SK-N-SH (cell line): ENCODE data around the gene URM1. TPM values are rescaled to one million over a fixed set of nuclear protein-coding genes. Genes with fewer than 3 reads are reported as not detected.

ENCODE experiments used
- CTCF ChIA-PET: fragments of 300-600, 350-600 bp; formaldehyde crosslinking; extraction: SDS; loops from one replicate; lab custom pipeline; 2021; lab: Yijun Ruan, JAX
- POLR2A ChIA-PET: fragments of 350-600 bp; sonication (Branson Sonifier 250); formaldehyde crosslinking; extraction: SDS; loops from one replicate; lab custom pipeline; 2020; ENCODE audit warnings: antibody characterized with exemption, inconsistent platforms; lab: Yijun Ruan, JAX
- DNase-seq: peaks from one replicate; pipeline ENCODE4 v3.0.0; 2012
- H2AFZ ChIP-seq: fragments of 200-600 bp; sonication (generic); 2 replicates; pipeline ENCODE4 v1.8.1; 2016; ENCODE audit warnings: antibody characterized with exemption, mild to moderate bottlenecking, low read depth
- H3F3A ChIP-seq: fragments of 200-600 bp; sonication (generic); replicated peaks from 2 replicates; pipeline ENCODE3; 2016; ENCODE audit warnings: antibody characterized with exemption, mild to moderate bottlenecking; ENCODE audit not compliant: insufficient read depth
- H3K27ac ChIP-seq, 2 experiments: fragments of 200-500 bp in 1 of 2; fragments of 200-600 bp in 1 of 2; sonication (Bioruptor generic) in 1 of 2; sonication (generic), shearing (Covaris generic) in 1 of 2; 2 replicates each; pipeline versions ENCODE4 v1.5.1 to v1.6.1; 2014 to 2016; ENCODE audit warnings: low read depth in 2 of 2, inconsistent platforms in 1 of 2, low read length in 1 of 2, mild to moderate bottlenecking in 1 of 2, mixed read lengths in 1 of 2
- H3K27me3 ChIP-seq: fragments of 200-600 bp; sonication (generic), shearing (Covaris generic); 2 replicates; pipeline ENCODE4 v1.6.1; 2016; ENCODE audit warnings: mixed run types; ENCODE audit not compliant: insufficient read depth
- H3K36me3 ChIP-seq, 2 experiments: fragments of 200-500 bp in 1 of 2; fragments of 200-600 bp in 1 of 2; sonication (Bioruptor generic) in 1 of 2; sonication (generic) in 1 of 2; replicated peaks in 1 of 2; 2 replicates each; pipeline versions ENCODE3 to v1.5.1; 2014 to 2016; ENCODE audit warnings: low read length in 1 of 2, mild to moderate bottlenecking in 1 of 2; ENCODE audit not compliant: insufficient read depth in 2 of 2, control insufficient read depth in 1 of 2
- H3K4me1 ChIP-seq, 2 experiments: fragments of 200-500 bp in 1 of 2; fragments of 200-600 bp in 1 of 2; sonication (Bioruptor generic) in 1 of 2; sonication (generic), shearing (Covaris generic) in 1 of 2; 2 replicates each; pipeline versions ENCODE4 v1.5.1 to v1.6.1; 2014 to 2016; ENCODE audit warnings: low read depth in 1 of 2, low read length in 1 of 2, mixed run types in 1 of 2; ENCODE audit not compliant: insufficient read depth in 2 of 2, control insufficient read depth in 1 of 2
- H3K4me2 ChIP-seq: fragments of 200-600 bp; sonication (generic), shearing (Covaris generic); 2 replicates; pipeline ENCODE4 v1.6.1; 2017; ENCODE audit warnings: mixed run types
- H3K4me3 ChIP-seq, 2 experiments: fragments of 200-500 bp in 1 of 2; fragments of 200-600 bp in 1 of 2; sonication (Bioruptor generic) in 1 of 2; sonication (generic), shearing (Covaris generic) in 1 of 2; 2 replicates each; pipeline versions ENCODE4 v1.5.1 to v1.8.1; 2014 to 2016; ENCODE audit warnings: low read depth in 2 of 2, inconsistent platforms in 1 of 2, low read length in 1 of 2, mild to moderate bottlenecking in 1 of 2, mixed read lengths in 1 of 2, moderate library complexity in 1 of 2
- H3K79me2 ChIP-seq: fragments of 200-600 bp; sonication (generic); 2 replicates; pipeline ENCODE4 v1.8.1; 2017; ENCODE audit warnings: mild to moderate bottlenecking; ENCODE audit not compliant: insufficient read depth
- H3K9ac ChIP-seq: fragments of 200-600 bp; sonication (generic); 2 replicates; pipeline ENCODE4 v1.6.1; 2017; ENCODE audit warnings: mixed run types
- H3K9me2 ChIP-seq: fragments of 200-600 bp; sonication (generic); 2 replicates; pipeline ENCODE4 v1.6.1; 2017; ENCODE audit warnings: mixed run types
- H3K9me3 ChIP-seq: fragments of 200-600 bp; sonication (generic); 2 replicates; pipeline ENCODE4 v1.6.1; 2017; ENCODE audit warnings: mixed run types, mild to moderate bottlenecking, moderate library complexity
- H4K20me1 ChIP-seq: fragments of 200-600 bp; sonication (generic); 2 replicates; pipeline ENCODE4 v1.6.1; 2017; ENCODE audit warnings: mild to moderate bottlenecking, mixed run types; ENCODE audit not compliant: insufficient read depth
- CHD2 ChIP-seq: fragments of 150-350 bp; IDR thresholded peaks from 2 replicates; pipeline ENCODE4 v1.6.1; 2018; ENCODE audit warnings: low read length; ENCODE audit not compliant: partially characterized antibody
- EZH2phosphoT487 ChIP-seq: fragments of 200-600 bp; sonication (generic); IDR thresholded peaks from 2 replicates; pipeline ENCODE4 v1.6.1; 2017; ENCODE audit warnings: low read depth, mixed run types, mild to moderate bottlenecking, antibody characterized with exemption, moderate library complexity, borderline replicate concordance
- FOXJ3 ChIP-seq: sonication (generic); formaldehyde crosslinking; IDR thresholded peaks from 2 replicates; pipeline ENCODE4 v1.5.1; 2020; ENCODE audit warnings: mild to moderate bottlenecking, missing genetic modification reagents
- FOXM1 ChIP-seq: IDR thresholded peaks from 2 replicates; pipeline ENCODE4 v1.4.0; 2012; ENCODE audit warnings: low read depth, mild to moderate bottlenecking
- GATA2 ChIP-seq: sonication (generic); formaldehyde crosslinking; IDR thresholded peaks from 2 replicates; pipeline ENCODE4 v1.5.0; 2020; ENCODE audit warnings: mild to moderate bottlenecking, missing genetic modification reagents
- MEF2A ChIP-seq: IDR thresholded peaks from 2 replicates; pipeline ENCODE4 v1.4.0; 2012; ENCODE audit warnings: low read depth, borderline replicate concordance
- MXI1 ChIP-seq: IDR thresholded peaks from 2 replicates; pipeline ENCODE4 v1.6.1; 2012; ENCODE audit warnings: mild to moderate bottlenecking, low read depth, low read length, improper control_type of control experiment
- RCOR1 ChIP-seq: fragments of 150-350 bp; IDR thresholded peaks from 2 replicates; pipeline ENCODE4 v1.6.1; 2017; ENCODE audit warnings: antibody characterized with exemption, low read length
- RXRA ChIP-seq: IDR thresholded peaks from 2 replicates; pipeline ENCODE4 v1.4.0; 2012; ENCODE audit warnings: low read depth, mild to moderate bottlenecking, borderline replicate concordance
- SIN3A ChIP-seq: IDR thresholded peaks from 2 replicates; pipeline ENCODE4 v1.6.1; 2012; ENCODE audit warnings: low read depth, mild to moderate bottlenecking, low read length, moderate library complexity, borderline replicate concordance
- TAF1 ChIP-seq: IDR thresholded peaks from 2 replicates; pipeline ENCODE4 v1.6.1; 2012; ENCODE audit warnings: low read depth, mild to moderate bottlenecking, low read length, moderate library complexity, borderline replicate concordance
- TCF12 ChIP-seq: IDR thresholded peaks from 2 replicates; pipeline ENCODE4 v1.4.0; 2012
- TEAD4 ChIP-seq: IDR thresholded peaks from 2 replicates; pipeline ENCODE4 v1.4.0; 2012; ENCODE audit warnings: mild to moderate bottlenecking, borderline replicate concordance; ENCODE audit not compliant: insufficient read depth
- YY1 ChIP-seq: IDR thresholded peaks from 2 replicates; pipeline ENCODE4 v1.4.0; 2012; ENCODE audit warnings: low read depth, mild to moderate bottlenecking
- WGBS: methylation state at CpG from one replicate; pipeline ENCODE4 v1.1.6; 2017; ENCODE audit warnings: low lambda C conversion rate; 5-methylcytosine and 5-hydroxymethylcytosine counted together
- polyA plus RNA-seq, 3 experiments: library from polyadenylated mRNA; depleted of rRNA; stranded (reverse); fragments of >200 nt; gene quantifications; 2 replicates each; pipeline ENCODE4 v1.2.3, GENCODE V29; 2012
- TF ChIP-seq, protein P1 (sequence below): IDR thresholded peaks from 2 replicates; pipeline ENCODE4 v1.4.0; 2012; ENCODE audit warnings: low read depth, borderline replicate concordance
- TF ChIP-seq, protein P2 (sequence below): IDR thresholded peaks from 2 replicates; pipeline ENCODE4 v1.6.1; 2012; ENCODE audit warnings: mild to moderate bottlenecking, low read depth, low read length, moderate library complexity
- TF ChIP-seq, protein P3 (sequence below): fragments of 150-350 bp; IDR thresholded peaks from 2 replicates; pipeline ENCODE4 v1.6.1; 2017; ENCODE audit warnings: antibody characterized with exemption, low read length, low read depth, borderline replicate concordance

URM1 gene
- polyA plus RNA-seq, 1 of the 3 experiments (the other 2 are of a cell fraction): 58.9 TPM

DNA sequence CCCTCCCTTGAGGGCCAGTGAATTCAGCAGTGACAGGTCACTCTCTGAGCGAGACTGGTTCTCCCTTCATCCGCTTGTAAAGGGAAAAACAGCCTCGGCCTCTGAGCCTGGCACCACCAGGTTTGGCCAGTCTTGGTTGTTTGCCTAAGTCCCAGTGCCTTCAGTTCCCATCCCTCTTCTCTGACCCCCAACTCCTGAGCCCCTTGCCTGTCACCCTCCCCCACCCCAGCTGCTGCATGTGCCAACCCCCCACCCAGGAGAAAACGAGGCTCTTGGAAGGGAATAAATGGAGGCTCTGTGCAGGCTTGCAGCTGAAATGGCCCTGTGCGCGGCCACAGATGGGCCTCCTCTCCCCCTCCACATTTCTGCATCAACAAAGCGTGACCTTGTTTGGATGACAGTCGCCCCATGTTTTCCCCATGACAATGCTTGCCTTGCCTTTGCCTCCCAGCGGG, 3.1 kb downstream of the URM1 start:
- Histone ChIP-seq H3K27me3 (no peaks in the 10 kb centered on the region), H3K4me2 (no peak overlapping the region), H3K4me1 (peaks cover 0 to 20% of the 10 kb centered on the region in 2 experiments; a peak in 2 of 4 replicates), H3K79me2 (peaks cover 78% of the 10 kb centered on the region), H4K20me1 (no peaks in the 10 kb centered on the region), H3K9me3 (no peaks in the 10 kb centered on the region), H3K36me3 (peaks cover 0 to 7% of the 10 kb centered on the region in 2 experiments), H3K9ac (no peak overlapping the region), H3F3A (peaks cover 19% of the 10 kb centered on the region), H3K4me3 (no peak overlapping the region), H2AFZ (no peak overlapping the region), H3K9me2 (no peaks in the 10 kb centered on the region), H3K27ac (no peak overlapping the region)
- 98% methylated on average over 6 of the region's 9 CpGs for WGBS
- TF ChIP-seq SIN3A: no peak
- TF ChIP-seq TAF1: no peak
- TF ChIP-seq CHD2: no peak
- POLR2A ChIA-PET: no interaction called here
- DNase-seq: no peak
- CTCF ChIA-PET: interaction anchor here (5.5 kb wide), 1 partner anchor 11 kb away, joined by 25 read pairs; no protein-coding TSS in a partner anchor

DNA sequence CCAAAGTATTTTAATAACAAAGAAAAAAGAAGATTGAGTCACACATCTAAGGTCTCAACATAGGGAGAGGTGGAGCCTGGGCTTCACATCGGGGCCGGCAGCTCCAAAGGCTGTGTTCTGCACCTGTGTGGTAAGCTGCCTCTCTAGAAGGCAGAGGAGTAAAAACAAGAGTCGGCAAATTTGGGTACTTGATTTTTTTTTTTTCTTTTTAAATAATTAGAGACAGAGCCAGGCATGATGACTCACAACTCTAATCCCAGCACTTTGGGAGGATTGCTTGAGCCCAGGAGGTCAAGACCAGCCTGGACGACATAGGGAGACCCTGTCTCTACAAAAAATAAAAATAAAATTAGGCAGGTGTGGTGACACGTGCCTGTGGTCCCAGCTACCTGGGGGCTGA, 4.7 kb downstream of the URM1 start:
- no peaks in the 10 kb centered on the region for H3K9me3 ChIP-seq
- DNase-seq: no peak
- TF ChIP-seq RXRA (no peak), SIN3A (no peak), RCOR1 (no peak), MEF2A (no peak), YY1 (no peak), FOXM1 (no peak), EZH2phosphoT487 (no peak), GATA2 (CRISPR knock-in tag) (no peak), MXI1 (no peak), TEAD4 (no peak), TCF12 (no peak), TAF1 (no peak), FOXJ3 (no peak)
- TF ChIP-seq, protein P1, sequence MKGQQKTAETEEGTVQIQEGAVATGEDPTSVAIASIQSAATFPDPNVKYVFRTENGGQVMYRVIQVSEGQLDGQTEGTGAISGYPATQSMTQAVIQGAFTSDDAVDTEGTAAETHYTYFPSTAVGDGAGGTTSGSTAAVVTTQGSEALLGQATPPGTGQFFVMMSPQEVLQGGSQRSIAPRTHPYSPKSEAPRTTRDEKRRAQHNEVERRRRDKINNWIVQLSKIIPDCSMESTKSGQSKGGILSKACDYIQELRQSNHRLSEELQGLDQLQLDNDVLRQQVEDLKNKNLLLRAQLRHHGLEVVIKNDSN: no peak
- TF ChIP-seq, protein P2, sequence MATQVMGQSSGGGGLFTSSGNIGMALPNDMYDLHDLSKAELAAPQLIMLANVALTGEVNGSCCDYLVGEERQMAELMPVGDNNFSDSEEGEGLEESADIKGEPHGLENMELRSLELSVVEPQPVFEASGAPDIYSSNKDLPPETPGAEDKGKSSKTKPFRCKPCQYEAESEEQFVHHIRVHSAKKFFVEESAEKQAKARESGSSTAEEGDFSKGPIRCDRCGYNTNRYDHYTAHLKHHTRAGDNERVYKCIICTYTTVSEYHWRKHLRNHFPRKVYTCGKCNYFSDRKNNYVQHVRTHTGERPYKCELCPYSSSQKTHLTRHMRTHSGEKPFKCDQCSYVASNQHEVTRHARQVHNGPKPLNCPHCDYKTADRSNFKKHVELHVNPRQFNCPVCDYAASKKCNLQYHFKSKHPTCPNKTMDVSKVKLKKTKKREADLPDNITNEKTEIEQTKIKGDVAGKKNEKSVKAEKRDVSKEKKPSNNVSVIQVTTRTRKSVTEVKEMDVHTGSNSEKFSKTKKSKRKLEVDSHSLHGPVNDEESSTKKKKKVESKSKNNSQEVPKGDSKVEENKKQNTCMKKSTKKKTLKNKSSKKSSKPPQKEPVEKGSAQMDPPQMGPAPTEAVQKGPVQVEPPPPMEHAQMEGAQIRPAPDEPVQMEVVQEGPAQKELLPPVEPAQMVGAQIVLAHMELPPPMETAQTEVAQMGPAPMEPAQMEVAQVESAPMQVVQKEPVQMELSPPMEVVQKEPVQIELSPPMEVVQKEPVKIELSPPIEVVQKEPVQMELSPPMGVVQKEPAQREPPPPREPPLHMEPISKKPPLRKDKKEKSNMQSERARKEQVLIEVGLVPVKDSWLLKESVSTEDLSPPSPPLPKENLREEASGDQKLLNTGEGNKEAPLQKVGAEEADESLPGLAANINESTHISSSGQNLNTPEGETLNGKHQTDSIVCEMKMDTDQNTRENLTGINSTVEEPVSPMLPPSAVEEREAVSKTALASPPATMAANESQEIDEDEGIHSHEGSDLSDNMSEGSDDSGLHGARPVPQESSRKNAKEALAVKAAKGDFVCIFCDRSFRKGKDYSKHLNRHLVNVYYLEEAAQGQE: no peak
- TF ChIP-seq, protein P3, sequence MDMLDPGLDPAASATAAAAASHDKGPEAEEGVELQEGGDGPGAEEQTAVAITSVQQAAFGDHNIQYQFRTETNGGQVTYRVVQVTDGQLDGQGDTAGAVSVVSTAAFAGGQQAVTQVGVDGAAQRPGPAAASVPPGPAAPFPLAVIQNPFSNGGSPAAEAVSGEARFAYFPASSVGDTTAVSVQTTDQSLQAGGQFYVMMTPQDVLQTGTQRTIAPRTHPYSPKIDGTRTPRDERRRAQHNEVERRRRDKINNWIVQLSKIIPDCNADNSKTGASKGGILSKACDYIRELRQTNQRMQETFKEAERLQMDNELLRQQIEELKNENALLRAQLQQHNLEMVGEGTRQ: no peak
- H3K27me3 ChIP-seq: no peaks in the 10 kb centered on the region
- H3K36me3 ChIP-seq: peaks cover 0 to 7% of the 10 kb centered on the region in 2 experiments
- 92% methylated on average over 5 of the region's 5 CpGs for WGBS
- H4K20me1 ChIP-seq: no peaks in the 10 kb centered on the region
- CTCF ChIA-PET: interaction anchor here (0.8 to 5.5 kb wide), 3 partner anchors 9 to 44 kb away, joined by 3 to 25 read pairs (median 4); partner anchors contain the start of gene CERCAM
- H2AFZ ChIP-seq: no peak overlapping the region
- peaks cover 7% of the 10 kb centered on the region for H3F3A ChIP-seq
- POLR2A ChIA-PET: no interaction called here
- H3K4me3 ChIP-seq: no peak overlapping the region
- no peak overlapping the region for H3K4me2 ChIP-seq
- H3K9me2 ChIP-seq: no peaks in the 10 kb centered on the region
- H3K4me1 ChIP-seq: peaks cover 0 to 15% of the 10 kb centered on the region in 2 experiments; a peak in 2 of 4 replicates
- H3K27ac ChIP-seq: no peak overlapping the region
- H3K79me2 ChIP-seq: peaks cover 67% of the 10 kb centered on the region
- no peak overlapping the region for H3K9ac ChIP-seq
